K562 (cell line): ENCODE results near the gene LOXL3. TPM values are rescaled to one million over a fixed set of nuclear protein-coding genes. Genes with fewer than 3 reads are reported as not detected.
A peak's percentile ranks its signal among the peaks of the same experiment; 100 is the strongest.

Experiments used
- ATAC-seq: fragments of 200-7000 bp; cut with Tn5 transposase; 3 replicates; pipeline ENCODE4 v1.9.1; 2020; ENCODE audit warnings: moderate library complexity
- BruUV-seq: library from RNA; stranded (reverse); fragments of 400-500 nt; replicated peaks from 2 replicates; lab custom pipeline; 2021; lab: Mats Ljungman, UMichigan
- CTCF ChIA-PET: fragments of 300-600 bp; formaldehyde crosslinking; extraction: SDS; loops from one replicate; lab custom pipeline; 2021; ENCODE audit warnings: low intra/inter-chr PET ratio; lab: Yijun Ruan, JAX
- POLR2A ChIA-PET: fragments of 300-600, 350-650 bp; sonication (Branson Sonifier 250); formaldehyde crosslinking; extraction: SDS; loops from one replicate; lab custom pipeline; 2021; ENCODE audit warnings: antibody characterized with exemption, inconsistent platforms; lab: Yijun Ruan, JAX
- DNase-seq, 4 experiments: peaks; one replicate each; pipeline versions ENCODE4 v3.0.0 to v3.0.0-alpha.2; 2011 to 2018; ENCODE audit warnings: low spot score in 3 of 4, mixed read lengths in 3 of 4; ENCODE audit errors: extremely low read depth in 1 of 4
- FAIRE-seq: peaks from 2 replicates; lab custom pipeline; 2011; peaks lifted over from hg19 to GRCh38; lab: Jason Lieb, UNC
- H2AFZ ChIP-seq: 2 replicates; pipeline ENCODE4 v1.6.0; 2011; ENCODE audit warnings: low read depth, low read length, control low read depth, inconsistent platforms
- H3K27ac ChIP-seq: fragments of 200-600 bp; 3 replicates; pipeline ENCODE4 v1.8.0; 2011; ENCODE audit warnings: low read depth, mild to moderate bottlenecking, control low read depth, inconsistent platforms, low read length, moderate library complexity, mixed read lengths; ENCODE audit errors: extremely low read depth
- H3K27me3 ChIP-seq, 2 experiments: fragments of 300-600 bp in 1 of 2; 2 replicates in 1 of 2; 3 replicates in 1 of 2; pipeline versions ENCODE4 v1.6.0 to v1.8.0; 2011; ENCODE audit warnings: inconsistent platforms in 2 of 2, low read length in 2 of 2, mild to moderate bottlenecking in 1 of 2, mixed read lengths in 1 of 2, moderate library complexity in 1 of 2; ENCODE audit not compliant: control insufficient read depth in 2 of 2, insufficient read depth in 2 of 2
- H3K36me3 ChIP-seq: fragments of 300-600 bp; 3 replicates; pipeline ENCODE4 v1.8.0; 2011; ENCODE audit warnings: mild to moderate bottlenecking, low read length, inconsistent platforms; ENCODE audit not compliant: control insufficient read depth, insufficient read depth
- H3K4me1 ChIP-seq, 2 experiments: fragments of 200-600 bp in 1 of 2; replicated peaks in 1 of 2; 2 replicates in 1 of 2; 3 replicates in 1 of 2; pipeline versions ENCODE4 v1.5.1 to v1.8.0; 2011; ENCODE audit warnings: inconsistent platforms in 2 of 2, low read length in 2 of 2, mild to moderate bottlenecking in 1 of 2, mixed read lengths in 1 of 2, moderate library complexity in 1 of 2; ENCODE audit not compliant: control insufficient read depth in 2 of 2, insufficient read depth in 2 of 2
- H3K4me2 ChIP-seq: 2 replicates; pipeline ENCODE4 v1.6.1; 2011; ENCODE audit warnings: low read length, control low read depth, inconsistent platforms, mixed read lengths; ENCODE audit not compliant: insufficient read depth
- H3K4me3 ChIP-seq: fragments of 200-600 bp; sonication (generic), shearing (Covaris generic); 2 replicates; pipeline ENCODE4 v1.5.1; 2016; ENCODE audit warnings: control low read depth, inconsistent platforms
- H3K79me2 ChIP-seq: fragments of 200-600 bp; 3 replicates; pipeline ENCODE4 v1.8.0; 2011; ENCODE audit warnings: low read length, inconsistent platforms; ENCODE audit not compliant: control insufficient read depth, insufficient read depth
- H3K9ac ChIP-seq, 2 experiments: 2 replicates each; pipeline versions ENCODE4 v1.6.0 to v1.6.1; 2011; ENCODE audit warnings: low read depth in 2 of 2, low read length in 2 of 2, control low read depth in 1 of 2, inconsistent platforms in 1 of 2, mild to moderate bottlenecking in 1 of 2, mixed read lengths in 1 of 2; ENCODE audit not compliant: insufficient read depth in 1 of 2
- H3K9me1 ChIP-seq: one replicate; pipeline ENCODE4 v1.6.0; 2011; ENCODE audit warnings: inconsistent platforms, mild to moderate bottlenecking, low read length, moderate library complexity; ENCODE audit not compliant: control insufficient read depth, insufficient read depth
- H3K9me3 ChIP-seq: replicated peaks from 2 replicates; pipeline ENCODE4 v1.5.1; 2011; ENCODE audit warnings: low read depth, low read length, inconsistent platforms; ENCODE audit not compliant: control insufficient read depth, insufficient read depth
- H4K20me1 ChIP-seq: replicated peaks from 2 replicates; pipeline ENCODE4 v1.6.1; 2011; ENCODE audit warnings: low read length, inconsistent platforms, mixed read lengths; ENCODE audit not compliant: control insufficient read depth, insufficient read depth
- DPF2 ChIP-seq: fragments of 450-650 bp; IDR thresholded peaks from 2 replicates; pipeline ENCODE4 v1.6.1; 2016
- PHTF2 ChIP-seq: fragments of 250-450 bp; sonication (Bioruptor Pico); IDR thresholded peaks from 2 replicates; pipeline ENCODE4 v1.5.0; 2021; ENCODE audit warnings: mild to moderate bottlenecking
- SAP30 ChIP-seq: fragments of 200-600 bp; sonication (generic); IDR thresholded peaks from 2 replicates; pipeline ENCODE4 v1.6.1; 2012; ENCODE audit warnings: borderline replicate concordance, low read depth, mild to moderate bottlenecking, moderate library complexity, low read length, control low read depth, inconsistent platforms; ENCODE audit not compliant: insufficient read depth, poor library complexity, severe bottlenecking
- SMAD4 ChIP-seq: fragments of 250-450 bp; sonication (Bioruptor Pico); conservative IDR thresholded peaks from 2 replicates; pipeline ENCODE4 v1.8.0; 2021; ENCODE audit warnings: inconsistent platforms, mild to moderate bottlenecking, moderate library complexity
- SMARCE1 ChIP-seq: fragments of 450-650 bp; IDR thresholded peaks from 2 replicates; pipeline ENCODE4 v1.7.1; 2016; ENCODE audit warnings: mild to moderate bottlenecking
- SRSF3 ChIP-seq: fragments of 200-400 bp; formaldehyde crosslinking; IDR thresholded peaks from 2 replicates; pipeline ENCODE4 v1.6.1; 2016; ENCODE audit warnings: mild to moderate bottlenecking, low read length, moderate library complexity; ENCODE audit not compliant: insufficient read depth
- STAT5A ChIP-seq: IDR thresholded peaks from 2 replicates; pipeline ENCODE4 v1.6.1; 2012; ENCODE audit warnings: low read length, inconsistent platforms, borderline replicate concordance
- TBL1XR1 ChIP-seq, 2 experiments: IDR thresholded peaks; 2 replicates each; pipeline ENCODE4 v1.6.1; 2012; ENCODE audit warnings: improper control_type of control experiment in 2 of 2, low read length in 2 of 2, mild to moderate bottlenecking in 1 of 2
- TRIM28 ChIP-seq: fragments of 450-650 bp; IDR thresholded peaks from 2 replicates; pipeline ENCODE4 v1.6.1; 2017
- ZNF644 ChIP-seq: fragments of 200-800 bp; sonication (Bioruptor generic); IDR thresholded peaks from 2 replicates; pipeline ENCODE4 v1.6.1; 2016; ENCODE audit warnings: low read depth, missing genetic modification characterization, missing compliant biosample characterization
- WGBS: fragments of 100-300 bp; shearing (Covaris generic); methylation state at CpG from one replicate; pipeline ENCODE4 v1.1.6; 2016; ENCODE audit warnings: low coverage, mixed read lengths; ENCODE audit not compliant: insufficient coverage; ENCODE audit errors: missing lambda C conversion rate; 5-methylcytosine and 5-hydroxymethylcytosine counted together
- in situ Hi-C: fragments of 300-500 bp; cut with MboI; formaldehyde crosslinking; loops from 4 replicates; pipeline ENCODE4 v1.15.0; 2018; ENCODE audit warnings: inconsistent platforms, mixed read lengths
- intact Hi-C: fragments of 100-400 bp; cut with micrococcal nuclease; formaldehyde crosslinking; loops from 2 replicates; pipeline ENCODE4 v1.14.2; 2022
- polyA plus RNA-seq, 8 experiments: library from polyadenylated mRNA; depleted of rRNA in 4 of 8; stranded (reverse) in 5 of 8; unstranded in 3 of 8; fragments of >200 nt; fragmentation: Nextera tagmentation in 2 of 8; fragmentation: Illumina TruSeq in 1 of 8; extraction: Ambion mirVana in 2 of 8; extraction: Trizol in 1 of 8; gene quantifications; 2 replicates each; pipeline versions ENCODE4 v1.2.1 to v1.2.3, GENCODE V29; 2011 to 2014; ENCODE audit warnings: inconsistent platforms in 1 of 8, missing spikeins in 1 of 8
- total RNA-seq, 7 experiments: library from RNA; depleted of rRNA in 6 of 7; stranded (reverse); fragments of >200 nt in 6 of 7; fragmentation: Illumina TruSeq in 2 of 7; extraction: Trizol in 2 of 7; gene quantifications; 2 replicates each; pipeline versions ENCODE4 v1.2.1 to v1.2.3, GENCODE V29; 2011 to 2021; ENCODE audit warnings: low replicate concordance in 1 of 7
- TF ChIP-seq, protein P1 (sequence below): fragments of 200-800 bp; sonication (Bioruptor generic); IDR thresholded peaks from 2 replicates; pipeline ENCODE4 v1.6.1; 2017; ENCODE audit warnings: missing genetic modification characterization, missing compliant biosample characterization
- TF ChIP-seq, protein P2 (sequence below): fragments of 200-800 bp; sonication (Bioruptor generic); IDR thresholded peaks from 2 replicates; pipeline ENCODE4 v1.6.1; 2017; ENCODE audit warnings: missing genetic modification characterization, missing compliant biosample characterization
- TF ChIP-seq, protein P3 (sequence below): sonication (generic); formaldehyde crosslinking; IDR thresholded peaks from 2 replicates; pipeline ENCODE4 v1.8.1; 2023; ENCODE audit warnings: mild to moderate bottlenecking, missing genetic modification reagents
- TF ChIP-seq, protein P4 (sequence below): sonication (generic); formaldehyde crosslinking; IDR thresholded peaks from 2 replicates; pipeline ENCODE4 v1.8.0; 2022; ENCODE audit warnings: mild to moderate bottlenecking, missing genetic modification reagents

Gene LOXL3
- total and polyA plus RNA-seq, 9 of the 15 experiments (the other 6 are each of a cell fraction or from before 2014, with no cell fraction given), result 0.22 to 0.99 (median 0.31) TPM

DNA sequence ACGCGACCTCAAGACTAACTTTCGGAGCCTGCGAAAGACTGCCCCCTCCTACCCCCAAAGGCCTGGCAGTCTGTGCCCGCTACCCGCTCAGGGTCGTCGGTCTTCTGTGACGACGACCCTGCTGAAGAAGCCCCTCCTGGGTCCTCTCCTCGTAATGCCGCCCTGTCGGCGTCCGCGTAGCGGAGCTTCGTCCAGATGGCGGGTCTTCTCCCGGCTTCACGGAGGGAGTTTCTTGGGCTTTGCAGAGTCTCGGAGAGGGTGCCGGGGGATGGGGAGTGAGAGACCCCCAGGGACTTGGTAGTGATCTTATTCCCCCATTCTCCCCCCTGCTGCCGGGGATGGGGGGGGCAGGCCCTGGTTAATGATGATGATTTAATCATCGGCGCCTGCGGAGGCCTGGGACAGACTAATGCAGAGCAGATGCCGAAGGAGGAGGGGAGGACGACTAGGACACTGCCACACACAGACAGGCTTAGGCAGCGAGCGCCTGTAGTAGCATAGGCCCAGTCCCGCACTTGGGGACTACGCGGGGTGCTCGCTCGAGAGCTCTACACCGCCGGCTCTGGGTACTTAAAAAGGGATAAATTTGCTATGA is 45.7 kb downstream of the LOXL3 start:
- POLR2A ChIA-PET, result interaction anchor here (0.7 to 3.3 kb wide), 5 partner anchors 9 to 40 kb away, joined by 3 to 17 read pairs (median 6); partner anchors contain the start of genes AUP1 and HTRA2
- intact Hi-C loops, result loop anchor here (1.0 kb wide), 2 partner anchors 21 to 79 kb away; partner anchors contain the start of genes AUP1 and HTRA2
- 19% methylated on average over 37 of the region's 38 CpGs for whole genome bisulfite sequencing
- DNase-seq (peak; percentile 42 to 68 (median 46)), ATAC-seq (peak; percentile 53), FAIRE-seq (no peak)
- peaks cover 36 to 51% of the 10 kb centered on the region in 2 experiments; a peak in 4 of 5 replicates for H3K4me1 ChIP-seq
- in situ Hi-C loops, result no loop called here
- no peaks in the 10 kb centered on the region for H3K27me3 ChIP-seq
- no peaks in the 10 kb centered on the region for H3K9me3 ChIP-seq
- peaks cover 40% of the 10 kb centered on the region for H3K79me2 ChIP-seq
- H3K9me1 ChIP-seq, result no peaks in the 10 kb centered on the region
- peak overlapping the region; percentile 97 for H3K27ac ChIP-seq
- peaks cover 13% of the 10 kb centered on the region; the same call in 2 of the 3 replicates for H3K36me3 ChIP-seq
- peak overlapping the region; percentile 78 for H3K4me3 ChIP-seq
- H4K20me1 ChIP-seq, result no peaks in the 10 kb centered on the region
- H3K9ac ChIP-seq, result peak overlapping the region; percentile 95 to 96
- CTCF ChIA-PET, result no interaction called here
- H2AFZ ChIP-seq, result peak overlapping the region; percentile 85
- BruUV-seq, result no TSS peak
- peak overlapping the region; percentile 94 for H3K4me2 ChIP-seq
- TF ChIP-seq SRSF3, result 0 out of 2 replicates have a peak, but pooled peaks have one; percentile 32
- 0 out of 2 replicates have a peak, but pooled peaks have one; percentile 11 for TF ChIP-seq SMARCE1
- no peak for TF ChIP-seq STAT5A
- TF ChIP-seq, protein P1, sequence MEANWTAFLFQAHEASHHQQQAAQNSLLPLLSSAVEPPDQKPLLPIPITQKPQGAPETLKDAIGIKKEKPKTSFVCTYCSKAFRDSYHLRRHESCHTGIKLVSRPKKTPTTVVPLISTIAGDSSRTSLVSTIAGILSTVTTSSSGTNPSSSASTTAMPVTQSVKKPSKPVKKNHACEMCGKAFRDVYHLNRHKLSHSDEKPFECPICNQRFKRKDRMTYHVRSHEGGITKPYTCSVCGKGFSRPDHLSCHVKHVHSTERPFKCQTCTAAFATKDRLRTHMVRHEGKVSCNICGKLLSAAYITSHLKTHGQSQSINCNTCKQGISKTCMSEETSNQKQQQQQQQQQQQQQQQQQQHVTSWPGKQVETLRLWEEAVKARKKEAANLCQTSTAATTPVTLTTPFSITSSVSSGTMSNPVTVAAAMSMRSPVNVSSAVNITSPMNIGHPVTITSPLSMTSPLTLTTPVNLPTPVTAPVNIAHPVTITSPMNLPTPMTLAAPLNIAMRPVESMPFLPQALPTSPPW (CRISPR knock-in tag), result peak; percentile 38
- 0 out of 2 replicates have a peak, but pooled peaks have one; percentile 13 for TF ChIP-seq DPF2
- 0 out of 2 replicates have a peak, but pooled peaks have one; percentile 30 for TF ChIP-seq SMAD4 (CRISPR knock-in tag)
- TF ChIP-seq PHTF2 (CRISPR knock-in tag), result no peak
- TF ChIP-seq, protein P2, sequence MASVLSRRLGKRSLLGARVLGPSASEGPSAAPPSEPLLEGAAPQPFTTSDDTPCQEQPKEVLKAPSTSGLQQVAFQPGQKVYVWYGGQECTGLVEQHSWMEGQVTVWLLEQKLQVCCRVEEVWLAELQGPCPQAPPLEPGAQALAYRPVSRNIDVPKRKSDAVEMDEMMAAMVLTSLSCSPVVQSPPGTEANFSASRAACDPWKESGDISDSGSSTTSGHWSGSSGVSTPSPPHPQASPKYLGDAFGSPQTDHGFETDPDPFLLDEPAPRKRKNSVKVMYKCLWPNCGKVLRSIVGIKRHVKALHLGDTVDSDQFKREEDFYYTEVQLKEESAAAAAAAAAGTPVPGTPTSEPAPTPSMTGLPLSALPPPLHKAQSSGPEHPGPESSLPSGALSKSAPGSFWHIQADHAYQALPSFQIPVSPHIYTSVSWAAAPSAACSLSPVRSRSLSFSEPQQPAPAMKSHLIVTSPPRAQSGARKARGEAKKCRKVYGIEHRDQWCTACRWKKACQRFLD (CRISPR knock-in tag), result peak; percentile 78; the same call in 1 of the 2 replicates
- TF ChIP-seq, protein P3, sequence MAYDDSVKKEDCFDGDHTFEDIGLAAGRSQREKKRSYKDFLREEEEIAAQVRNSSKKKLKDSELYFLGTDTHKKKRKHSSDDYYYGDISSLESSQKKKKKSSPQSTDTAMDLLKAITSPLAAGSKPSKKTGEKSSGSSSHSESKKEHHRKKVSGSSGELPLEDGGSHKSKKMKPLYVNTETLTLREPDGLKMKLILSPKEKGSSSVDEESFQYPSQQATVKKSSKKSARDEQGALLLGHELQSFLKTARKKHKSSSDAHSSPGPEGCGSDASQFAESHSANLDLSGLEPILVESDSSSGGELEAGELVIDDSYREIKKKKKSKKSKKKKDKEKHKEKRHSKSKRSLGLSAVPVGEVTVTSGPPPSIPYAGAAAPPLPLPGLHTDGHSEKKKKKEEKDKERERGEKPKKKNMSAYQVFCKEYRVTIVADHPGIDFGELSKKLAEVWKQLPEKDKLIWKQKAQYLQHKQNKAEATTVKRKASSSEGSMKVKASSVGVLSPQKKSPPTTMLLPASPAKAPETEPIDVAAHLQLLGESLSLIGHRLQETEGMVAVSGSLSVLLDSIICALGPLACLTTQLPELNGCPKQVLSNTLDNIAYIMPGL (CRISPR knock-in tag), result 0 out of 2 replicates have a peak, but pooled peaks have one; percentile 44
- TF ChIP-seq, protein P4, sequence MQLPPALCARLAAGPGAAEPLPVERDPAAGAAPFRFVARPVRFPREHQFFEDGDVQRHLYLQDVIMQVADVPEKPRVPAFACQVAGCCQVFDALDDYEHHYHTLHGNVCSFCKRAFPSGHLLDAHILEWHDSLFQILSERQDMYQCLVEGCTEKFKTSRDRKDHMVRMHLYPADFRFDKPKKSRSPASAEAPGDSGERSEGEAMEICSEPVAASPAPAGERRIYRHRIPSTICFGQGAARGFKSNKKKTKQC, result no peak
- peak; percentile 55 for TF ChIP-seq ZNF644 (tag)
- peak in 1 of 2 experiments; percentile 0; a peak in 1 of 4 replicates for TF ChIP-seq TBL1XR1 (IDR thresholded peaks at IDR 0.05; ENCODE audit: low read length in 2 of 2)
- TF ChIP-seq SAP30, result no peak
- no peak for TF ChIP-seq TRIM28
